GM19468 (cell line): ENCODE measurements around the gene SENP6.
"Not testable (repeated sequence)": the region's sequence is repeated elsewhere in the genome, so short reads cannot be mapped to it uniquely, and the experiment has no call there.

Experiments used
- ATAC-seq: cut with Tn5 transposase; IDR thresholded peaks from one replicate; pipeline ENCODE4 v1.9.1; 2021; ENCODE audit warnings: mild to moderate bottlenecking, moderate library complexity, moderate number of reproducible peaks; ENCODE audit not compliant: unreplicated experiment; ENCODE audit errors: extremely low read depth

Gene SENP6

GRCh38 chr6:75604294-75604693, 2.6 kb downstream of the SENP6 start:
- ATAC-seq: no peak

- no peak for ATAC-seq
These were observed 4.0 kb downstream of the SENP6 start for GRCh38 chr6:75605635-75606034.

- no peak for ATAC-seq
These were observed 6.6 kb downstream of the SENP6 start for GRCh38 chr6:75608304-75608703.

- ATAC-seq: no peak
These were observed 7.4 kb downstream of the SENP6 start for GRCh38 chr6:75608956-75609533.

GRCh38 chr6:75609639-75610590, 8.2 kb downstream of the SENP6 start:
- ATAC-seq: no peak

GRCh38 chr6:75611011-75611701, 9.5 kb downstream of the SENP6 start:
- ATAC-seq: no peak

GRCh38 chr6:75611702-75612375, 10.2 kb downstream of the SENP6 start:
- ATAC-seq: no peak

GRCh38 chr6:75612434-75612833, 10.8 kb downstream of the SENP6 start:
- ATAC-seq: no peak

- ATAC-seq: no peak
These were observed 11.4 kb downstream of the SENP6 start for GRCh38 chr6:75613056-75613501.

GRCh38 chr6:75618437-75618836, 16.8 kb downstream of the SENP6 start:
- no peak for ATAC-seq

GRCh38 chr6:75619230-75619899, 17.7 kb downstream of the SENP6 start:
- no peak for ATAC-seq

- ATAC-seq: no peak
These were observed 19.0 kb downstream of the SENP6 start for GRCh38 chr6:75620381-75621304.

GRCh38 chr6:75621846-75622245, 20.2 kb downstream of the SENP6 start:
- no peak for ATAC-seq

- ATAC-seq: no peak
These were observed 21.8 kb downstream of the SENP6 start for GRCh38 chr6:75623491-75623890.

GRCh38 chr6:75624335-75624734, 22.7 kb downstream of the SENP6 start:
- no peak for ATAC-seq

- no peak for ATAC-seq
These were observed 23.3 kb downstream of the SENP6 start for GRCh38 chr6:75624988-75625387.

- ATAC-seq: no peak
These were observed 24.9 kb downstream of the SENP6 start for GRCh38 chr6:75626561-75626960.

- not testable (repeated sequence) for ATAC-seq
These were observed 26.0 kb downstream of the SENP6 start for GRCh38 chr6:75627708-75628107.
